A549 (cell line): ENCODE measurements around the gene SLC41A1. TPM values are rescaled to one million over a fixed set of nuclear protein-coding genes. Genes with fewer than 3 reads are reported as not detected.

Source experiments
- ATAC-seq, 2 experiments: fragments of 200-7000 bp in 1 of 2; fragments of >200 bp in 1 of 2; cut with Nextera tagmentation in 1 of 2; cut with Tn5 transposase in 1 of 2; 3 replicates each; pipeline versions ENCODE4 v1.8.0 to v1.9.1; 2018 to 2020; ENCODE audit warnings: mild to moderate bottlenecking in 1 of 2, moderate library complexity in 1 of 2
- CTCF ChIA-PET: fragments of 300-600 bp; sonication (Branson Sonifier 250); formaldehyde crosslinking; extraction: SDS; loops from one replicate; lab custom pipeline; 2021; ENCODE audit warnings: antibody characterized with exemption, inconsistent platforms; lab: Yijun Ruan, JAX
- POLR2A ChIA-PET: fragments of 350-600 bp; formaldehyde crosslinking; extraction: SDS; loops from one replicate; lab custom pipeline; 2021; ENCODE audit warnings: antibody characterized with exemption, inconsistent platforms; lab: Yijun Ruan, JAX
- DNase-seq, 2 experiments: peaks; one replicate each; pipeline versions ENCODE4 v3.0.0 to v3.0.0-alpha.2; 2011 to 2016; ENCODE audit warnings: low read depth in 1 of 2, low spot score in 1 of 2
- FAIRE-seq: peaks from 2 replicates; lab custom pipeline; 2011; peaks lifted over from hg19 to GRCh38; lab: Jason Lieb, UNC
- H3K27ac ChIP-seq, 2 experiments: fragments of >200 bp; sonication (Bioruptor Twin); formaldehyde crosslinking; 3 replicates each; pipeline ENCODE4 v1.5.1; 2016 to 2017
- H3K4me1 ChIP-seq: fragments of >200 bp; sonication (Bioruptor Twin); formaldehyde crosslinking; 3 replicates; pipeline ENCODE4 v1.6.1; 2016
- H3K4me2 ChIP-seq: fragments of >200 bp; sonication (Bioruptor Twin); formaldehyde crosslinking; 3 replicates; pipeline ENCODE4 v1.6.1; 2016
- H3K4me3 ChIP-seq: fragments of >200 bp; sonication (Bioruptor Twin); formaldehyde crosslinking; 3 replicates; pipeline ENCODE4 v1.5.1; 2016
- H3K9me3 ChIP-seq: fragments of >200 bp; sonication (Bioruptor Twin); formaldehyde crosslinking; 3 replicates; pipeline ENCODE4 v1.6.1; 2016
- BHLHE40 ChIP-seq: IDR thresholded peaks from 2 replicates; pipeline ENCODE4 v1.6.1; 2012; ENCODE audit warnings: low read depth, low read length, inconsistent platforms
- CBX2 ChIP-seq: fragments of 200-600 bp; sonication (generic); IDR thresholded peaks from 2 replicates; pipeline ENCODE4 v1.6.1; 2016; ENCODE audit warnings: low read depth, mild to moderate bottlenecking, borderline replicate concordance
- CHD4 ChIP-seq: fragments of 200-600 bp; sonication (generic); IDR thresholded peaks from 2 replicates; pipeline ENCODE4 v1.6.1; 2016; ENCODE audit warnings: antibody characterized with exemption, mild to moderate bottlenecking, borderline replicate concordance
- E2F6 ChIP-seq: IDR thresholded peaks from 2 replicates; pipeline ENCODE4 v1.6.1; 2012; ENCODE audit warnings: low read depth, borderline replicate concordance
- EHF ChIP-seq: fragments of 250-450 bp; sonication (Bioruptor Pico); IDR thresholded peaks from 2 replicates; pipeline ENCODE4 v1.5.0; 2020; ENCODE audit warnings: mild to moderate bottlenecking
- ESRRA ChIP-seq: fragments of 150-350 bp; IDR thresholded peaks from 2 replicates; pipeline ENCODE4 v1.6.1; 2014; ENCODE audit warnings: mild to moderate bottlenecking, low read length, borderline replicate concordance
- FOXS1 ChIP-seq: fragments of 250-450 bp; sonication (Bioruptor Pico); IDR thresholded peaks from 2 replicates; pipeline ENCODE4 v1.5.0; 2020; ENCODE audit warnings: mild to moderate bottlenecking, moderate library complexity
- HEYL ChIP-seq: fragments of 250-450 bp; sonication (Bioruptor Pico); IDR thresholded peaks from 2 replicates; pipeline ENCODE4 v1.8.0; 2021; ENCODE audit warnings: mild to moderate bottlenecking, moderate library complexity
- HMGXB4 ChIP-seq: fragments of 250-450 bp; sonication (Bioruptor Pico); IDR thresholded peaks from 2 replicates; pipeline ENCODE4 v1.5.0; 2021; ENCODE audit warnings: mild to moderate bottlenecking, moderate library complexity, borderline replicate concordance
- HOXB13 ChIP-seq: fragments of 250-450 bp; sonication (Bioruptor Pico); IDR thresholded peaks from 2 replicates; pipeline ENCODE4 v1.5.0; 2020; ENCODE audit warnings: low read depth, mild to moderate bottlenecking, moderate library complexity
- JUN ChIP-seq, 2 experiments: fragments of >200 bp; sonication (Bioruptor Twin); formaldehyde crosslinking; IDR thresholded peaks; 2 replicates in 1 of 2; 3 replicates in 1 of 2; pipeline ENCODE4 v1.6.1; 2016 to 2017
- JUNB ChIP-seq: fragments of >200 bp; sonication (Bioruptor Twin); formaldehyde crosslinking; IDR thresholded peaks from 2 replicates; pipeline ENCODE4 v1.6.1; 2016
- KDM1A ChIP-seq: fragments of 200-600 bp; sonication (generic); IDR thresholded peaks from 2 replicates; pipeline ENCODE4 v1.6.1; 2016; ENCODE audit warnings: low read depth, mild to moderate bottlenecking
- MAFK ChIP-seq: fragments of 450-650 bp; IDR thresholded peaks from 2 replicates; pipeline ENCODE4 v1.6.1; 2014; ENCODE audit not compliant: partially characterized antibody
- MAX ChIP-seq: IDR thresholded peaks from 2 replicates; pipeline ENCODE4 v1.6.1; 2012
- MYC ChIP-seq: IDR thresholded peaks from 2 replicates; pipeline ENCODE4 v1.6.1; 2012; ENCODE audit warnings: mild to moderate bottlenecking, inconsistent platforms, low read length, improper control_type of control experiment, borderline replicate concordance
- PHF8 ChIP-seq: fragments of 200-600 bp; sonication (generic); IDR thresholded peaks from 2 replicates; pipeline ENCODE4 v1.6.1; 2016; ENCODE audit warnings: low read depth, mild to moderate bottlenecking, antibody characterized with exemption, moderate library complexity, borderline replicate concordance
- POLR2AphosphoS2 ChIP-seq: conservative IDR thresholded peaks from 2 replicates; pipeline ENCODE4 v1.6.1; 2012; ENCODE audit warnings: low read length, improper control_type of control experiment, inconsistent platforms
- RAD21 ChIP-seq, 2 experiments: fragments of >200 bp in 1 of 2; sonication (Bioruptor Twin) in 1 of 2; formaldehyde crosslinking in 1 of 2; IDR thresholded peaks in 1 of 2; conservative IDR thresholded peaks in 1 of 2; 2 replicates in 1 of 2; 3 replicates in 1 of 2; pipeline ENCODE4 v1.6.1; 2012 to 2018; ENCODE audit warnings: inconsistent platforms in 1 of 2
- REST ChIP-seq: fragments of 200-600 bp; sonication (generic); IDR thresholded peaks from 2 replicates; pipeline ENCODE4 v1.6.1; 2016; ENCODE audit warnings: antibody characterized with exemption, mild to moderate bottlenecking, moderate library complexity
- SMC3 ChIP-seq: fragments of >200 bp; sonication (Bioruptor Twin); formaldehyde crosslinking; IDR thresholded peaks from 3 replicates; pipeline ENCODE4 v1.6.1; 2018; ENCODE audit warnings: inconsistent platforms
- SREBF2 ChIP-seq: fragments of 450-650 bp; IDR thresholded peaks from 2 replicates; pipeline ENCODE4 v1.6.1; 2014; ENCODE audit warnings: mild to moderate bottlenecking, moderate library complexity
- TFCP2L1 ChIP-seq: fragments of 250-450 bp; sonication (Bioruptor Pico); IDR thresholded peaks from 2 replicates; pipeline ENCODE4 v1.5.0; 2021; ENCODE audit warnings: mild to moderate bottlenecking
- TP53 ChIP-seq: fragments of 250-450 bp; sonication (Bioruptor Pico); IDR thresholded peaks from 2 replicates; pipeline ENCODE4 v1.5.0; 2021; ENCODE audit warnings: mild to moderate bottlenecking, moderate library complexity
- USF2 ChIP-seq: fragments of 450-650 bp; IDR thresholded peaks from 2 replicates; pipeline ENCODE4 v1.6.1; 2014; ENCODE audit warnings: antibody characterized with exemption
- ZFP36 ChIP-seq: fragments of 450-650 bp; IDR thresholded peaks from 2 replicates; pipeline ENCODE4 v1.6.1; 2014; ENCODE audit warnings: borderline replicate concordance; ENCODE audit not compliant: partially characterized antibody
- WGBS: methylation state at CpG from one replicate; pipeline ENCODE4 v1.1.6; 2017; ENCODE audit errors: missing lambda C conversion rate; 5-methylcytosine and 5-hydroxymethylcytosine counted together
- polyA plus RNA-seq, 4 experiments: library from polyadenylated mRNA; depleted of rRNA in 3 of 4; stranded (reverse); fragments of >200 nt; fragmentation: RNase III in 1 of 4; extraction: RNeasy Plus Mini Kit Qiagen cat#74134 plus additional on column Dnase treatment in 1 of 4; gene quantifications; 2 replicates in 3 of 4; 3 replicates in 1 of 4; pipeline ENCODE4 v1.2.3, GENCODE V29; 2011 to 2017

Gene SLC41A1
- polyA plus RNA-seq, 2 of the 4 experiments (the other 2 are of a cell fraction), result 25.6 to 26.0 TPM

- TF ChIP-seq SMC3, result no peak
- no peak for TF ChIP-seq MYC
- TF ChIP-seq CHD4, result no peak
- TF ChIP-seq JUN (IDR thresholded peaks at IDR 0.05), result no peak
- no peak for TF ChIP-seq SREBF2
- TF ChIP-seq EHF (CRISPR knock-in tag), result no peak
- no peak for TF ChIP-seq BHLHE40
- TF ChIP-seq KDM1A, result no peak
- TF ChIP-seq JUNB, result no peak
- TF ChIP-seq ZFP36, result no peak
- no peak for TF ChIP-seq HOXB13
- TF ChIP-seq PHF8, result no peak
- TF ChIP-seq, all 56 proteins: peak for 0
- H3K4me2 ChIP-seq, result no peak overlapping the region
- DNase-seq, result no peak
- no peak for FAIRE-seq
- no peaks in the 10 kb centered on the region for H3K9me3 ChIP-seq
- no peak overlapping the region for H3K27ac ChIP-seq
- CTCF ChIA-PET, result interaction anchor here (2.0 to 2.2 kb wide), 2 partner anchors 35 to 46 kb away, joined by 6 to 7 read pairs; no protein-coding TSS in a partner anchor
- 80% methylated on average over 3 of the region's 3 CpGs for WGBS
- no peak for ATAC-seq
- H3K4me1 ChIP-seq, result no peaks in the 10 kb centered on the region
- POLR2A ChIA-PET, result no interaction called here
- H3K4me3 ChIP-seq, result no peak overlapping the region
These were observed 56.4 kb downstream of the SLC41A1 start for GRCh38 chr1:205756552-205756951.

- WGBS, result 73% methylated on average over 5 of the region's 5 CpGs
- ChIA-PET CTCF (interaction anchor here (0.6 to 2.2 kb wide), 5 partner anchors 22 to 230 kb away, joined by 3 to 7 read pairs (median 3); no protein-coding TSS in a partner anchor), POLR2A (no interaction called here)
These were observed 58.1 kb downstream of the SLC41A1 start for GRCh38 chr1:205754857-205755256.

More at GRCh38 chr1:205754857-205755256, 58.1 kb downstream of the SLC41A1 start:
- H3K27ac ChIP-seq, result no peak overlapping the region
- FAIRE-seq, result no peak
- H3K4me3 ChIP-seq, result no peak overlapping the region
- H3K4me1 ChIP-seq, result no peaks in the 10 kb centered on the region
- DNase-seq, result no peak
- no peak overlapping the region for H3K4me2 ChIP-seq
- H3K9me3 ChIP-seq, result no peaks in the 10 kb centered on the region
- TF ChIP-seq PHF8 (no peak), ESRRA (no peak), MAFK (no peak), TP53 (CRISPR knock-in tag) (no peak), SREBF2 (no peak), REST (no peak), RAD21 (conservative IDR thresholded peaks at IDR 0.05 in 1 of 2, IDR thresholded peaks at IDR 0.05 in 1 of 2) (no peak), CBX2 (no peak), MAX (no peak), USF2 (no peak), HMGXB4 (no peak), TFCP2L1 (no peak), E2F6 (no peak), HEYL (no peak), FOXS1 (CRISPR knock-in tag) (no peak), POLR2AphosphoS2 (no peak), SMC3 (no peak)
- no peak for ATAC-seq
